ENCODE data around the gene GKN2. TPM values are rescaled to one million over a fixed set of nuclear protein-coding genes. Genes with fewer than 3 reads are reported as not detected.

GKN2 gene
- total RNA-seq, 1 experiment from 2014 or later = not detected

- no peak overlapping the region for H3K4me2 ChIP-seq
- ChIA-PET POLR2A (ENCODE audit: unreplicated experiment) (interaction anchor here (0.5 to 0.7 kb wide), 2 partner anchors 12 to 124 kb away, joined by 4 read pairs; no protein-coding TSS in a partner anchor), CTCF (interaction anchor here (0.7 kb wide), 1 partner anchor 751 kb away, joined by 3 read pairs; no protein-coding TSS in a partner anchor)
These were observed 32.1 kb downstream of the GKN2 start for GRCh38 chr2:68920481-68921170.

GRCh38 chr2:68918497-68918896 lies 34.2 kb downstream of the GKN2 start:
- peak; percentile 39 to 65 for DNase-seq
- no peaks in the 10 kb centered on the region for H4K20me1 ChIP-seq (ENCODE audit: insufficient read depth)
- intact Hi-C loops (cut with micrococcal nuclease; ENCODE audit: unreplicated experiment) = loop anchor here (1.0 kb wide), 1 partner anchor 10 kb away; no protein-coding TSS in a partner anchor

More at GRCh38 chr2:68920481-68921170, 32.1 kb downstream of the GKN2 start:
- BruUV-seq (replicated peaks) = no TSS peak
- 0 out of 2 replicates have a peak, but pooled peaks cover 6% of the 10 kb centered on the region for H3K4me1 ChIP-seq (replicated peaks; ENCODE audit: insufficient read depth)
- H3K27ac ChIP-seq = no peak overlapping the region
- no peaks in the 10 kb centered on the region for H3F3A ChIP-seq (ENCODE audit: insufficient read depth, low read depth)
- H3K9me2 ChIP-seq (ENCODE audit: insufficient read depth) = no peaks in the 10 kb centered on the region; the same call in 1 of the 2 replicates
- no peaks in the 10 kb centered on the region for H3K79me2 ChIP-seq (ENCODE audit: low read depth)
- H3K9me3 ChIP-seq (ENCODE audit: insufficient read depth, low read depth) = no peaks in the 10 kb centered on the region
- no peak for TF ChIP-seq EZH2 (IDR thresholded peaks at IDR 0.05; ENCODE audit: low read depth)
- TF ChIP-seq, protein P1, sequence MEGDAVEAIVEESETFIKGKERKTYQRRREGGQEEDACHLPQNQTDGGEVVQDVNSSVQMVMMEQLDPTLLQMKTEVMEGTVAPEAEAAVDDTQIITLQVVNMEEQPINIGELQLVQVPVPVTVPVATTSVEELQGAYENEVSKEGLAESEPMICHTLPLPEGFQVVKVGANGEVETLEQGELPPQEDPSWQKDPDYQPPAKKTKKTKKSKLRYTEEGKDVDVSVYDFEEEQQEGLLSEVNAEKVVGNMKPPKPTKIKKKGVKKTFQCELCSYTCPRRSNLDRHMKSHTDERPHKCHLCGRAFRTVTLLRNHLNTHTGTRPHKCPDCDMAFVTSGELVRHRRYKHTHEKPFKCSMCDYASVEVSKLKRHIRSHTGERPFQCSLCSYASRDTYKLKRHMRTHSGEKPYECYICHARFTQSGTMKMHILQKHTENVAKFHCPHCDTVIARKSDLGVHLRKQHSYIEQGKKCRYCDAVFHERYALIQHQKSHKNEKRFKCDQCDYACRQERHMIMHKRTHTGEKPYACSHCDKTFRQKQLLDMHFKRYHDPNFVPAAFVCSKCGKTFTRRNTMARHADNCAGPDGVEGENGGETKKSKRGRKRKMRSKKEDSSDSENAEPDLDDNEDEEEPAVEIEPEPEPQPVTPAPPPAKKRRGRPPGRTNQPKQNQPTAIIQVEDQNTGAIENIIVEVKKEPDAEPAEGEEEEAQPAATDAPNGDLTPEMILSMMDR (conservative IDR thresholded peaks at IDR 0.05) = no peak
- no peak overlapping the region for H2AFZ ChIP-seq
- H3K27me3 ChIP-seq (ENCODE audit: insufficient read depth, low read depth) = no peaks in the 10 kb centered on the region
- no peak for DNase-seq
- no peaks in the 10 kb centered on the region for H3K36me3 ChIP-seq (ENCODE audit: low read depth)
- H4K20me1 ChIP-seq (ENCODE audit: insufficient read depth) = no peaks in the 10 kb centered on the region
- intact Hi-C loops (cut with micrococcal nuclease; ENCODE audit: unreplicated experiment) = no loop called here
- no peak overlapping the region for H3K4me3 ChIP-seq

DNA sequence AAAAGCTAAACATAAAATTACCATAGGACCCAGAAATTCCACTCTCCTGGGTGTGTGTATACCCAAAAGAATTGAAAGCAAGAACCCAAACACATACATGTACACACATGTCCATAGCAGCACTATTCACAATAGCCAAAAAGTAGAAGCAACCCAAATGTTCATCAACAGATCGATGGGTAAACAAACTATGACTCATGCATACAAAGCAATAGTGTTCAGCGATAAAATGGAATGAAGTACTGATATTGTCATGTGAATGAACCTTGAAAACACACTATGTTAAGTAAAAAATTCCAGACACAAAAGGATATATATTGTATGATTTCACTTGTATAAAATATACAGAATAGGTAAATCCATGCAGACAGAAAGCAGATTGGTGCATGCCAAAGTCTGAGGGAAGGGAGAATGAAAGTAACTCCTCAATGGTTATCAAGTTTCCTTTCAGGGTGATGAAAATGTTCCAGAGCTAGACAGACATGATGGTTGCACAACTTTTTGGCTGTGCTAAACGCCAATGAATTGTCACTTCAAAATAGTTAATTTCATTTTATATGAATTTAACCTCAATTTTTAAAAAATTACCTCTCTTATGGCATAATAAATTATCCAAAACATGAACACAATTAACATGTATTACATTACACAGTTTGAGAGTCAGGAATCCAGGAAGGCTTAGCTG lies 35.5 kb downstream of the GKN2 start:
- no peaks in the 10 kb centered on the region for H3K36me3 ChIP-seq (ENCODE audit: low read depth)
- no peaks in the 10 kb centered on the region for H3K9me3 ChIP-seq (ENCODE audit: insufficient read depth, low read depth)
- no peak overlapping the region for H3K4me2 ChIP-seq
- H3K27ac ChIP-seq = no peak overlapping the region
- ChIA-PET POLR2A (ENCODE audit: unreplicated experiment) (no interaction called here), CTCF (no interaction called here)
- no peaks in the 10 kb centered on the region for H3F3A ChIP-seq (ENCODE audit: insufficient read depth, low read depth)
- intact Hi-C loops (cut with micrococcal nuclease; ENCODE audit: unreplicated experiment) = no loop called here
- H3K9me2 ChIP-seq (ENCODE audit: insufficient read depth) = no peaks in the 10 kb centered on the region; the same call in 1 of the 2 replicates
- H3K4me1 ChIP-seq (replicated peaks; ENCODE audit: insufficient read depth) = 0 out of 2 replicates have a peak, but pooled peaks cover 6% of the 10 kb centered on the region
- H3K27me3 ChIP-seq (ENCODE audit: insufficient read depth, low read depth) = no peaks in the 10 kb centered on the region
- no peak overlapping the region for H3K4me3 ChIP-seq
- DNase-seq = no peak
- no peak for TF ChIP-seq EZH2 (IDR thresholded peaks at IDR 0.05; ENCODE audit: low read depth)
- TF ChIP-seq, protein P1 (conservative IDR thresholded peaks at IDR 0.05) = no peak
- BruUV-seq (replicated peaks) = no TSS peak
- no peaks in the 10 kb centered on the region for H3K79me2 ChIP-seq (ENCODE audit: low read depth)
- H2AFZ ChIP-seq = no peak overlapping the region
- no peaks in the 10 kb centered on the region for H4K20me1 ChIP-seq (ENCODE audit: insufficient read depth)

More at GRCh38 chr2:68918497-68918896, 34.2 kb downstream of the GKN2 start:
- Histone ChIP-seq H3K9me3 (ENCODE audit: insufficient read depth, low read depth) (no peaks in the 10 kb centered on the region), H2AFZ (no peak overlapping the region), H3K79me2 (ENCODE audit: low read depth) (no peaks in the 10 kb centered on the region), H3K9me2 (ENCODE audit: insufficient read depth) (no peaks in the 10 kb centered on the region; the same call in 1 of the 2 replicates), H3K27ac (no peak overlapping the region), H3K36me3 (ENCODE audit: low read depth) (no peaks in the 10 kb centered on the region), H3K4me2 (no peak overlapping the region), H3K27me3 (ENCODE audit: insufficient read depth, low read depth) (no peaks in the 10 kb centered on the region), H3K4me3 (no peak overlapping the region), H3K4me1 (replicated peaks; ENCODE audit: insufficient read depth) (0 out of 2 replicates have a peak, but pooled peaks cover 6% of the 10 kb centered on the region), H3F3A (ENCODE audit: insufficient read depth, low read depth) (no peaks in the 10 kb centered on the region)
- ChIA-PET POLR2A (ENCODE audit: unreplicated experiment) (no interaction called here), CTCF (no interaction called here)
- no peak for TF ChIP-seq EZH2 (IDR thresholded peaks at IDR 0.05; ENCODE audit: low read depth)
- TF ChIP-seq, protein P1 (conservative IDR thresholded peaks at IDR 0.05) = no peak
- BruUV-seq (replicated peaks) = no TSS peak

All from PC-9 (cell line).